GM12878 (cell line): ENCODE measurements around the gene PRM2. TPM values are rescaled to one million over a fixed set of nuclear protein-coding genes. Genes with fewer than 3 reads are reported as not detected.
A peak's percentile ranks its signal among the peaks of the same experiment; 100 is the strongest.

Source experiments
- CEBPB ChIP-seq, 2 experiments: fragments of 150-350 bp in 1 of 2; IDR thresholded peaks; 2 replicates each; pipeline ENCODE4 v1.6.1; 2012 to 2014; ENCODE audit warnings: low read depth in 2 of 2, low read length in 2 of 2, borderline replicate concordance in 1 of 2, inconsistent platforms in 1 of 2
- CHD2 ChIP-seq: IDR thresholded peaks from 2 replicates; pipeline ENCODE4 v1.6.1; 2011; ENCODE audit warnings: low read depth, low read length, improper control_type of control experiment, borderline replicate concordance
- IRF3 ChIP-seq: fragments of 450-650 bp; IDR thresholded peaks from 2 replicates; pipeline ENCODE4 v1.6.1; 2014; ENCODE audit warnings: mild to moderate bottlenecking
- KDM1A ChIP-seq: fragments of 200-600 bp; sonication (generic); IDR thresholded peaks from 2 replicates; pipeline ENCODE4 v1.6.1; 2016; ENCODE audit warnings: borderline replicate concordance
- LARP7 ChIP-seq: fragments of 450-650 bp; IDR thresholded peaks from 2 replicates; pipeline ENCODE4 v1.6.1; 2017; ENCODE audit warnings: mild to moderate bottlenecking
- MLLT1 ChIP-seq: fragments of 450-650 bp; IDR thresholded peaks from 2 replicates; pipeline ENCODE4 v1.6.1; 2016; ENCODE audit warnings: mild to moderate bottlenecking
- MTA2 ChIP-seq: fragments of 450-650 bp; IDR thresholded peaks from 2 replicates; pipeline ENCODE4 v1.6.1; 2016; ENCODE audit warnings: low read depth, mild to moderate bottlenecking, moderate library complexity
- NFIC ChIP-seq: IDR thresholded peaks from 2 replicates; pipeline ENCODE4 v1.6.1; 2012; ENCODE audit warnings: low read depth, mild to moderate bottlenecking, inconsistent platforms, low read length, moderate library complexity
- NFYA ChIP-seq: IDR thresholded peaks from 2 replicates; pipeline ENCODE4 v1.6.1; 2011; ENCODE audit warnings: low read depth, mild to moderate bottlenecking, low read length, improper control_type of control experiment, borderline replicate concordance
- NR2F1 ChIP-seq: fragments of 450-650 bp; conservative IDR thresholded peaks from 2 replicates; pipeline ENCODE4 v1.6.1; 2017; ENCODE audit warnings: mild to moderate bottlenecking
- PKNOX1 ChIP-seq: fragments of 450-650 bp; IDR thresholded peaks from 2 replicates; pipeline ENCODE4 v1.6.1; 2016; ENCODE audit warnings: mild to moderate bottlenecking
- PML ChIP-seq: IDR thresholded peaks from 2 replicates; pipeline ENCODE4 v1.6.1; 2012; ENCODE audit warnings: low read length, inconsistent platforms
- PRDM15 ChIP-seq: fragments of 450-650 bp; formaldehyde crosslinking; IDR thresholded peaks from 2 replicates; pipeline ENCODE4 v1.4.0; 2020; ENCODE audit warnings: mild to moderate bottlenecking, moderate library complexity
- RELA ChIP-seq: fragments of 450-650 bp; IDR thresholded peaks from 2 replicates; pipeline ENCODE4 v1.8.0; 2014; ENCODE audit warnings: borderline replicate concordance; ENCODE audit not compliant: partially characterized antibody
- RFX5 ChIP-seq: IDR thresholded peaks from 2 replicates; pipeline ENCODE4 v1.6.1; 2011; ENCODE audit warnings: low read depth, low read length, improper control_type of control experiment
- SIX5 ChIP-seq: IDR thresholded peaks from 2 replicates; pipeline ENCODE4 v1.6.1; 2011; ENCODE audit warnings: mild to moderate bottlenecking, low read depth, low read length, moderate library complexity; ENCODE audit not compliant: severe bottlenecking
- STAT1 ChIP-seq: fragments of 450-650 bp; conservative IDR thresholded peaks from 2 replicates; pipeline ENCODE4 v1.6.1; 2014; ENCODE audit warnings: antibody characterized with exemption, mild to moderate bottlenecking
- ZBTB4 ChIP-seq: fragments of 450-650 bp; formaldehyde crosslinking; IDR thresholded peaks from 2 replicates; pipeline ENCODE4 v1.4.0; 2022; ENCODE audit warnings: mild to moderate bottlenecking, moderate library complexity
- ZNF207 ChIP-seq: fragments of 450-650 bp; IDR thresholded peaks from 2 replicates; pipeline ENCODE4 v1.6.1; 2014; ENCODE audit warnings: antibody characterized with exemption, mild to moderate bottlenecking, borderline replicate concordance
- polyA plus RNA-seq, 11 experiments: library from polyadenylated mRNA; depleted of rRNA in 4 of 11; unstranded in 6 of 11; stranded (reverse) in 5 of 11; fragments of >200 nt; fragmentation: Nextera tagmentation in 4 of 11; fragmentation: Illumina TruSeq in 1 of 11; extraction: Ambion mirVana in 4 of 11; extraction: Trizol in 1 of 11; gene quantifications; 1 replicate in 1 of 11; 2 replicates in 10 of 11; pipeline versions ENCODE4 v1.2.1 to v1.2.3, GENCODE V29; 2011 to 2016; ENCODE audit warnings: inconsistent platforms in 2 of 11, missing spikeins in 2 of 11, low read depth in 1 of 11
- total RNA-seq, 4 experiments: library from RNA; depleted of rRNA in 3 of 4; stranded (reverse); fragments of >200 nt in 3 of 4; fragmentation: Illumina TruSeq in 1 of 4; extraction: Trizol in 1 of 4; gene quantifications; 2 replicates each; pipeline versions ENCODE4 v1.2.1 to v1.2.3, GENCODE V29; 2013 to 2021

The PRM2 gene
- total and polyA plus RNA-seq, 10 of the 15 experiments (the other 5 are each of a cell fraction or from before 2014, with no cell fraction given): not detected

GRCh38 chr16:11257131-11257938 lies 18.9 kb downstream of the PRM2 start (continued):
- TF ChIP-seq PRDM15 (CRISPR knock-in tag) (no peak), IRF3 (no peak), PKNOX1 (no peak), NFIC (no peak), KDM1A (no peak), STAT1 (no peak), CEBPB (IDR thresholded peaks at IDR 0.05; ENCODE audit: borderline replicate concordance in 1 of 2, low read depth in 2 of 2, low read length in 2 of 2) (no peak), ZBTB4 (no peak), PML (no peak), NFYA (no peak), RFX5 (no peak), MLLT1 (peak; percentile 85), NR2F1 (no peak; the same call in 1 of the 2 replicates), MTA2 (peak; percentile 42; the same call in 1 of the 2 replicates), LARP7 (no peak; the same call in 1 of the 2 replicates), ZNF207 (no peak), CHD2 (no peak), SIX5 (no peak), RELA (no peak)
